HG02588 (cell line): ENCODE data around the gene LRMDA.
"Not testable (repeated sequence)": the region's sequence is repeated elsewhere in the genome, so short reads cannot be mapped to it uniquely, and the experiment has no call there.

Experiments
- ATAC-seq: cut with Tn5 transposase; IDR thresholded peaks from one replicate; pipeline ENCODE4 v1.9.1; 2021; ENCODE audit warnings: mild to moderate bottlenecking, moderate library complexity; ENCODE audit not compliant: unreplicated experiment

The LRMDA gene

GRCh38 chr10:76052682-76053503 is 621.5 kb downstream of the LRMDA start:
- no peak for ATAC-seq

- ATAC-seq: no peak
Observed at GRCh38 chr10:76055466-76055865, 624.0 kb downstream of the LRMDA start.

- ATAC-seq: no peak
Observed at GRCh38 chr10:76055963-76056362, 624.5 kb downstream of the LRMDA start.

GRCh38 chr10:76060993-76061392 is 629.6 kb downstream of the LRMDA start:
- ATAC-seq: not testable (repeated sequence)

- no peak for ATAC-seq
Observed at GRCh38 chr10:76066457-76066856, 635.0 kb downstream of the LRMDA start.

- no peak for ATAC-seq
Observed at GRCh38 chr10:76067447-76067846, 636.0 kb downstream of the LRMDA start.

GRCh38 chr10:76068856-76069255 is 637.4 kb downstream of the LRMDA start:
- no peak for ATAC-seq

- no peak for ATAC-seq
Observed at GRCh38 chr10:76070916-76071315, 639.5 kb downstream of the LRMDA start.

GRCh38 chr10:76071653-76072365 is 640.4 kb downstream of the LRMDA start:
- no peak for ATAC-seq

GRCh38 chr10:76072384-76072783 is 641.0 kb downstream of the LRMDA start:
- no peak for ATAC-seq

GRCh38 chr10:76073524-76073923 is 642.1 kb downstream of the LRMDA start:
- ATAC-seq: no peak

- no peak for ATAC-seq
Observed at GRCh38 chr10:76074659-76075058, 643.2 kb downstream of the LRMDA start.

GRCh38 chr10:76080451-76080850 is 649.0 kb downstream of the LRMDA start:
- no peak for ATAC-seq

GRCh38 chr10:76080991-76081390 is 649.6 kb downstream of the LRMDA start:
- no peak for ATAC-seq

GRCh38 chr10:76082232-76082631 is 650.8 kb downstream of the LRMDA start:
- ATAC-seq: no peak

- no peak for ATAC-seq
Observed at GRCh38 chr10:76082956-76083355, 651.5 kb downstream of the LRMDA start.

- ATAC-seq: no peak
Observed at GRCh38 chr10:76085002-76085816, 653.8 kb downstream of the LRMDA start.

- ATAC-seq: no peak
Observed at GRCh38 chr10:76085817-76086167, 654.4 kb downstream of the LRMDA start.

- no peak for ATAC-seq
Observed at GRCh38 chr10:76086170-76086760, 654.8 kb downstream of the LRMDA start.

GRCh38 chr10:76086761-76087639 is 655.6 kb downstream of the LRMDA start:
- ATAC-seq: no peak
